Measurements from ENCODE around the gene SPG7. TPM values are rescaled to one million over a fixed set of nuclear protein-coding genes. Genes with fewer than 3 reads are reported as not detected.

The SPG7 gene
- total and polyA plus RNA-seq, 9 of the 15 experiments (the other 6 are each of a cell fraction or from before 2014, with no cell fraction given): 5.8 to 89.1 (median 49.4) TPM

DNA sequence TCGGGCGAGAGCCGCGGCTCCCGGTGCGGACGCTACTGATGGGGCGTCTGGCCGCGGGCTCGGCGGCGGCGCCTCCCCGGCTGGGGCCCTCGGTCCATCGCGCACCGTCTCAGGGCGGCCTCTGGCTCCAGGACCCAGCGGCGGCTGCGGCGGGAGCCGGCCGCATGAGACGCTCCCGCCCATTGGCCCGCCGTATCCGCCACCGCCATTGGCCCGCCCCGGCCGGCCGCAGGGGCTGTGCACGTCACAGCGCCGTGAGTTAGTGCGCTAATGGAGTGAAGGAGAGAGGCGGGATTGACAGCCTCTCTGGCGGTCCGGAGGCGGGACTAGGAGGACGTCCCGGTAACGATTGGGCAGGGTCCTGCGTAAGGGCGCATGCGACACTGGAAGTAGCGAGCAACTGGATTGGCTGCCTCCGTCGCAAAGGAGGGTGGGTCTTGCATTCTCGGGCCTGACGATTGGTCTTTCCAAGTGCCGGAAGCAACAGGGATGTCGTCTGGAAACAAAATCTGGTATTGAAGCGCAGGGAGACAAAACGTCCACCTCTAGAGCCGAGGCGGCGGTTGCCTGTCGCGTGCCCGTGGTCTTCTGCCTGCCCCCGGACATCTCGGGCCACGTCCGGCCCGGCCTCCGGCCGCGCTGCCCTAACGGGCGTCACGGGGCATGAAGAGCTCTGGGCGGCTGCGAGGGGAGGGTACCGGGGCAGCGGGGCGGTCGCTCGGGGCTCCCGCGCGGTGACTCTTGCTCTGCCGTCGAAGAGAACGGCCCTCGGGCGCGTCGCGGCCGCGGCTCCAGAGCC, 17.6 kb upstream of the SPG7 start, which contains the start of gene ANKRD11 (continued):
- 0 out of 6 replicates have a peak, but pooled peaks of 1 of the 3 experiments have one; percentile 22 for TF ChIP-seq ZBTB11 (CRISPR knock-in tag; IDR thresholded peaks at IDR 0.05)
- no peak for TF ChIP-seq WHSC1 (IDR thresholded peaks at IDR 0.05; ENCODE audit: low read length)
- peak; percentile 9; the same call in 1 of the 2 replicates for TF ChIP-seq TEAD4 (IDR thresholded peaks at IDR 0.05; ENCODE audit: low read length)
- no peak for TF ChIP-seq TEAD4 (CRISPR knock-in tag; IDR thresholded peaks at IDR 0.05; ENCODE audit: borderline replicate concordance)
- TF ChIP-seq, protein P1, sequence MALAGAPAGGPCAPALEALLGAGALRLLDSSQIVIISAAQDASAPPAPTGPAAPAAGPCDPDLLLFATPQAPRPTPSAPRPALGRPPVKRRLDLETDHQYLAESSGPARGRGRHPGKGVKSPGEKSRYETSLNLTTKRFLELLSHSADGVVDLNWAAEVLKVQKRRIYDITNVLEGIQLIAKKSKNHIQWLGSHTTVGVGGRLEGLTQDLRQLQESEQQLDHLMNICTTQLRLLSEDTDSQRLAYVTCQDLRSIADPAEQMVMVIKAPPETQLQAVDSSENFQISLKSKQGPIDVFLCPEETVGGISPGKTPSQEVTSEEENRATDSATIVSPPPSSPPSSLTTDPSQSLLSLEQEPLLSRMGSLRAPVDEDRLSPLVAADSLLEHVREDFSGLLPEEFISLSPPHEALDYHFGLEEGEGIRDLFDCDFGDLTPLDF (CRISPR knock-in tag; IDR thresholded peaks at IDR 0.05): 0 out of 2 replicates have a peak, but pooled peaks have one; percentile 41
- TF ChIP-seq ZBTB12 (CRISPR knock-in tag; IDR thresholded peaks at IDR 0.05): peak; percentile 82
- no peak for TF ChIP-seq NCOA2 (IDR thresholded peaks at IDR 0.05; ENCODE audit: partially characterized antibody in 2 of 2)
- no peak for TF ChIP-seq ZNF699 (CRISPR knock-in tag; IDR thresholded peaks at IDR 0.05; ENCODE audit: insufficient replicate concordance)
- TF ChIP-seq ZNF347 (CRISPR knock-in tag; IDR thresholded peaks at IDR 0.05; ENCODE audit: low read depth): no peak
- peak; percentile 52 to 89; a peak in 3 of 4 replicates for TF ChIP-seq NONO (IDR thresholded peaks at IDR 0.05; ENCODE audit: low read depth in 2 of 2, low read length in 1 of 2)
- TF ChIP-seq NFIX (CRISPR knock-in tag; IDR thresholded peaks at IDR 0.05; ENCODE audit: low read depth): no peak
- TF ChIP-seq YY1 (IDR thresholded peaks at IDR 0.05; ENCODE audit: borderline replicate concordance in 1 of 3, control insufficient read depth in 1 of 3, extremely low read depth in 1 of 3, insufficient read depth in 3 of 3, insufficient read length in 1 of 3, insufficient replicate concordance in 2 of 3, low read depth in 1 of 3, low read length in 2 of 3): peak in 2 of 3 experiments; percentile 74 to 81
- peak; percentile 92 for TF ChIP-seq ELF4 (CRISPR knock-in tag; IDR thresholded peaks at IDR 0.05)
- TF ChIP-seq TRIM28 (IDR thresholded peaks at IDR 0.05): no peak
- TF ChIP-seq NFE2L1 (tag; IDR thresholded peaks at IDR 0.05; ENCODE audit: borderline replicate concordance, low read depth): no peak
- no peak for TF ChIP-seq SMARCE1 (IDR thresholded peaks at IDR 0.05)
- peak; percentile 60 to 63 for TF ChIP-seq MAZ (CRISPR knock-in tag; conservative IDR thresholded peaks at IDR 0.05 in 1 of 2, IDR thresholded peaks at IDR 0.05 in 1 of 2)
- TF ChIP-seq, protein P2, sequence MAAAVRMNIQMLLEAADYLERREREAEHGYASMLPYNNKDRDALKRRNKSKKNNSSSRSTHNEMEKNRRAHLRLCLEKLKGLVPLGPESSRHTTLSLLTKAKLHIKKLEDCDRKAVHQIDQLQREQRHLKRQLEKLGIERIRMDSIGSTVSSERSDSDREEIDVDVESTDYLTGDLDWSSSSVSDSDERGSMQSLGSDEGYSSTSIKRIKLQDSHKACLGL (CRISPR knock-in tag; IDR thresholded peaks at IDR 0.05; ENCODE audit: borderline replicate concordance, poor library complexity, severe bottlenecking): no peak
- TF ChIP-seq SMAD1 (IDR thresholded peaks at IDR 0.05; ENCODE audit: low read depth, low read length, partially characterized antibody): peak; percentile 87
